GM19455 (cell line): ENCODE results near the gene EEF1A2.

ENCODE experiments used
- ATAC-seq: cut with Tn5 transposase; IDR thresholded peaks from one replicate; pipeline ENCODE4 v1.9.1; 2021; ENCODE audit not compliant: unreplicated experiment

Gene EEF1A2

GRCh38 chr20:63537525-63538203 lies 38.8 kb upstream of the EEF1A2 start:
- peak; percentile 81 for ATAC-seq

- ATAC-seq, result peak; percentile 25
Measured at GRCh38 chr20:63536997-63537524, 38.2 kb upstream of the EEF1A2 start, which contains the start of gene PTK6. PTK6 (minus strand) TSS chr20:63537376; CDS start chr20:63537314, 62 bp downstream.

- no peak for ATAC-seq
Measured at GRCh38 chr20:63536241-63536977, 37.5 kb upstream of the EEF1A2 start.

- ATAC-seq, result no peak
Measured at GRCh38 chr20:63534831-63535651, 36.2 kb upstream of the EEF1A2 start.

- no peak for ATAC-seq
Measured at GRCh38 chr20:63534427-63534830, 35.5 kb upstream of the EEF1A2 start.

- no peak for ATAC-seq
Measured at GRCh38 chr20:63533871-63534393, 35.0 kb upstream of the EEF1A2 start.

- no peak for ATAC-seq
Measured at GRCh38 chr20:63533388-63533787, 34.5 kb upstream of the EEF1A2 start.

GRCh38 chr20:63532449-63532971 lies 33.6 kb upstream of the EEF1A2 start:
- ATAC-seq, result no peak

GRCh38 chr20:63531686-63532448 lies 33.0 kb upstream of the EEF1A2 start:
- ATAC-seq, result no peak

- ATAC-seq, result no peak
Measured at GRCh38 chr20:63530788-63531160, 31.9 kb upstream of the EEF1A2 start.

- ATAC-seq, result no peak
Measured at GRCh38 chr20:63529861-63530787, 31.2 kb upstream of the EEF1A2 start.

- ATAC-seq, result no peak
Measured at GRCh38 chr20:63529180-63529860, 30.4 kb upstream of the EEF1A2 start.

GRCh38 chr20:63527184-63527583 lies 28.3 kb upstream of the EEF1A2 start:
- ATAC-seq, result no peak

GRCh38 chr20:63525971-63526370 lies 27.1 kb upstream of the EEF1A2 start:
- ATAC-seq, result no peak

- ATAC-seq, result no peak
Measured at GRCh38 chr20:63525185-63525584, 26.3 kb upstream of the EEF1A2 start.

- ATAC-seq, result no peak
Measured at GRCh38 chr20:63522981-63523611, 24.2 kb upstream of the EEF1A2 start.

- no peak for ATAC-seq
Measured at GRCh38 chr20:63522091-63522868, 23.4 kb upstream of the EEF1A2 start.
